K562 (cell line): ENCODE results near the gene RPL28. TPM values are rescaled to one million over a fixed set of nuclear protein-coding genes. Genes with fewer than 3 reads are reported as not detected.

Experiments used
- ATAC-seq: fragments of 200-7000 bp; cut with Tn5 transposase; 3 replicates; pipeline ENCODE4 v1.9.1; 2020; ENCODE audit warnings: moderate library complexity
- BruUV-seq: library from RNA; stranded (reverse); fragments of 400-500 nt; replicated peaks from 2 replicates; lab custom pipeline; 2021; lab: Mats Ljungman, UMichigan
- CTCF ChIA-PET: fragments of 300-600 bp; formaldehyde crosslinking; extraction: SDS; loops from one replicate; lab custom pipeline; 2021; ENCODE audit warnings: low intra/inter-chr PET ratio; lab: Yijun Ruan, JAX
- POLR2A ChIA-PET: fragments of 300-600, 350-650 bp; sonication (Branson Sonifier 250); formaldehyde crosslinking; extraction: SDS; loops from one replicate; lab custom pipeline; 2021; ENCODE audit warnings: antibody characterized with exemption, inconsistent platforms; lab: Yijun Ruan, JAX
- DNase-seq, 4 experiments: peaks; one replicate each; pipeline versions ENCODE4 v3.0.0 to v3.0.0-alpha.2; 2011 to 2018; ENCODE audit warnings: low spot score in 3 of 4, mixed read lengths in 3 of 4; ENCODE audit errors: extremely low read depth in 1 of 4
- FAIRE-seq: peaks from 2 replicates; lab custom pipeline; 2011; peaks lifted over from hg19 to GRCh38; lab: Jason Lieb, UNC
- H2AFZ ChIP-seq: 2 replicates; pipeline ENCODE4 v1.6.0; 2011; ENCODE audit warnings: low read depth, low read length, control low read depth, inconsistent platforms
- H3K27ac ChIP-seq: fragments of 200-600 bp; 3 replicates; pipeline ENCODE4 v1.8.0; 2011; ENCODE audit warnings: low read depth, mild to moderate bottlenecking, control low read depth, inconsistent platforms, low read length, moderate library complexity, mixed read lengths; ENCODE audit errors: extremely low read depth
- H3K27me3 ChIP-seq, 2 experiments: fragments of 300-600 bp in 1 of 2; 2 replicates in 1 of 2; 3 replicates in 1 of 2; pipeline versions ENCODE4 v1.6.0 to v1.8.0; 2011; ENCODE audit warnings: inconsistent platforms in 2 of 2, low read length in 2 of 2, mild to moderate bottlenecking in 1 of 2, mixed read lengths in 1 of 2, moderate library complexity in 1 of 2; ENCODE audit not compliant: control insufficient read depth in 2 of 2, insufficient read depth in 2 of 2
- H3K36me3 ChIP-seq: fragments of 300-600 bp; 3 replicates; pipeline ENCODE4 v1.8.0; 2011; ENCODE audit warnings: mild to moderate bottlenecking, low read length, inconsistent platforms; ENCODE audit not compliant: control insufficient read depth, insufficient read depth
- H3K4me1 ChIP-seq, 2 experiments: fragments of 200-600 bp in 1 of 2; replicated peaks in 1 of 2; 2 replicates in 1 of 2; 3 replicates in 1 of 2; pipeline versions ENCODE4 v1.5.1 to v1.8.0; 2011; ENCODE audit warnings: inconsistent platforms in 2 of 2, low read length in 2 of 2, mild to moderate bottlenecking in 1 of 2, mixed read lengths in 1 of 2, moderate library complexity in 1 of 2; ENCODE audit not compliant: control insufficient read depth in 2 of 2, insufficient read depth in 2 of 2
- H3K4me2 ChIP-seq: 2 replicates; pipeline ENCODE4 v1.6.1; 2011; ENCODE audit warnings: low read length, control low read depth, inconsistent platforms, mixed read lengths; ENCODE audit not compliant: insufficient read depth
- H3K4me3 ChIP-seq: fragments of 200-600 bp; sonication (generic), shearing (Covaris generic); 2 replicates; pipeline ENCODE4 v1.5.1; 2016; ENCODE audit warnings: control low read depth, inconsistent platforms
- H3K79me2 ChIP-seq: fragments of 200-600 bp; 3 replicates; pipeline ENCODE4 v1.8.0; 2011; ENCODE audit warnings: low read length, inconsistent platforms; ENCODE audit not compliant: control insufficient read depth, insufficient read depth
- H3K9ac ChIP-seq, 2 experiments: 2 replicates each; pipeline versions ENCODE4 v1.6.0 to v1.6.1; 2011; ENCODE audit warnings: low read depth in 2 of 2, low read length in 2 of 2, control low read depth in 1 of 2, inconsistent platforms in 1 of 2, mild to moderate bottlenecking in 1 of 2, mixed read lengths in 1 of 2; ENCODE audit not compliant: insufficient read depth in 1 of 2
- H3K9me1 ChIP-seq: one replicate; pipeline ENCODE4 v1.6.0; 2011; ENCODE audit warnings: inconsistent platforms, mild to moderate bottlenecking, low read length, moderate library complexity; ENCODE audit not compliant: control insufficient read depth, insufficient read depth
- H3K9me3 ChIP-seq: replicated peaks from 2 replicates; pipeline ENCODE4 v1.5.1; 2011; ENCODE audit warnings: low read depth, low read length, inconsistent platforms; ENCODE audit not compliant: control insufficient read depth, insufficient read depth
- H4K20me1 ChIP-seq: replicated peaks from 2 replicates; pipeline ENCODE4 v1.6.1; 2011; ENCODE audit warnings: low read length, inconsistent platforms, mixed read lengths; ENCODE audit not compliant: control insufficient read depth, insufficient read depth
- CEBPB ChIP-seq: fragments of 450-650 bp; IDR thresholded peaks from 2 replicates; pipeline ENCODE4 v1.6.1; 2016; ENCODE audit warnings: missing genetic modification characterization, missing compliant biosample characterization
- POLR2A ChIP-seq: fragments of 450-650 bp; conservative IDR thresholded peaks from 2 replicates; pipeline ENCODE4 v1.6.1; 2016
- ZNF121 ChIP-seq: sonication (generic); formaldehyde crosslinking; conservative IDR thresholded peaks from 2 replicates; pipeline ENCODE4 v1.8.0; 2022; ENCODE audit warnings: missing genetic modification reagents
- ZNF124 ChIP-seq: sonication (generic); formaldehyde crosslinking; IDR thresholded peaks from 2 replicates; pipeline ENCODE4 v1.8.1; 2022; ENCODE audit warnings: missing genetic modification reagents
- WGBS: fragments of 100-300 bp; shearing (Covaris generic); methylation state at CpG from one replicate; pipeline ENCODE4 v1.1.6; 2016; ENCODE audit warnings: low coverage, mixed read lengths; ENCODE audit not compliant: insufficient coverage; ENCODE audit errors: missing lambda C conversion rate; 5-methylcytosine and 5-hydroxymethylcytosine counted together
- in situ Hi-C: fragments of 300-500 bp; cut with MboI; formaldehyde crosslinking; loops from 4 replicates; pipeline ENCODE4 v1.15.0; 2018; ENCODE audit warnings: inconsistent platforms, mixed read lengths
- intact Hi-C: fragments of 100-400 bp; cut with micrococcal nuclease; formaldehyde crosslinking; loops from 2 replicates; pipeline ENCODE4 v1.14.2; 2022
- polyA plus RNA-seq, 8 experiments: library from polyadenylated mRNA; depleted of rRNA in 4 of 8; stranded (reverse) in 5 of 8; unstranded in 3 of 8; fragments of >200 nt; fragmentation: Nextera tagmentation in 2 of 8; fragmentation: Illumina TruSeq in 1 of 8; extraction: Ambion mirVana in 2 of 8; extraction: Trizol in 1 of 8; gene quantifications; 2 replicates each; pipeline versions ENCODE4 v1.2.1 to v1.2.3, GENCODE V29; 2011 to 2014; ENCODE audit warnings: inconsistent platforms in 1 of 8, missing spikeins in 1 of 8
- total RNA-seq, 7 experiments: library from RNA; depleted of rRNA in 6 of 7; stranded (reverse); fragments of >200 nt in 6 of 7; fragmentation: Illumina TruSeq in 2 of 7; extraction: Trizol in 2 of 7; gene quantifications; 2 replicates each; pipeline versions ENCODE4 v1.2.1 to v1.2.3, GENCODE V29; 2011 to 2021; ENCODE audit warnings: low replicate concordance in 1 of 7

The RPL28 gene
- total and polyA plus RNA-seq, 9 of the 15 experiments (the other 6 are each of a cell fraction or from before 2014, with no cell fraction given): 124 to 3,106 (median 622) TPM

DNA sequence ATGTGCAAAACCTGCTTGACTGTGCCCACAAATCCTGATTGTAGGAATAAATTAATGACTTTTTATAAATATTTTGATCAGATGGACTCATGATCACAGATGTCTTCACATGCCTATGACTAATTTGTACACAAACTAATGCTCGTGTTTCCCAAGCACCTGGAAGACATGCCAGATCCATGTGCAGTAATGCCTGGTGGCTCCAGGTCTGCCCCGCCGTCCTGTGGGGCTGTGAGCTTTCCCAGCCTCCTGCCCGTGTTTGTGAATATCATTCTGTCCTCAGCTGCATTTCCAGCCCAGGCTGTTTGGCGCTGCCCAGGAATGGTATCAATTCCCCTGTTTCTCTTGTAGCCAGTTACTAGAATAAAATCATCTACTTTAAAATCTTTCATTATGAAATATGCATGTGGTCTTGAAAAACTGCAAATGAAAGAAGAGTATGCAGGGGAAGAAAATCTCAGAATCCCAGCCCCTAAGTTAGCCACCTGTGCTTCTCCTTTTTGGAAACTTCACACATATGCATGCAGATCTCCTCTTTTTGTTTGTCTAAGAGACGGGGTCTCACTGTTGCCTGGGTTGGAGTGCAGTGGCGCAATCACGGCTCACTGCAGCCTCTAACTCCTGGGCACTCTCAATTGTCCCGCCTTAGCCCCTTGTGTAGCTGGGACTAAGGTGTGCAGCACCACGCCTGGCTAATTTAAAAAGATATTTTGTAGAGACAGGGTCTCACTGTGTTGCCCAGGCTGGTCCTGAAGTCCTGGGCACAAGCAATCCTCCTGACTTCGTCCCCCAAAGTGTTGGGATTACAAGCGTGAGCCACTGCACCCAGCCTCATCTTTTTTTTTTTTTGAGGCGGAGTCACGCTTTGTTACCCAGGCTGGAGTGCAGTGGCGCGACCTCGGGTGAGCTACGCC, 6.2 kb downstream of the RPL28 start:
- Histone ChIP-seq H3K4me1 (peaks cover 43 to 55% of the 10 kb centered on the region in 2 experiments), H3K4me3 (no peak overlapping the region), H4K20me1 (peaks cover 45% of the 10 kb centered on the region), H3K4me2 (no peak overlapping the region), H3K9me3 (no peaks in the 10 kb centered on the region), H3K27me3 (no peaks in the 10 kb centered on the region), H3K27ac (no peak overlapping the region), H2AFZ (no peak overlapping the region), H3K36me3 (peaks cover 45% of the 10 kb centered on the region), H3K9ac (no peak overlapping the region), H3K9me1 (peaks cover 19% of the 10 kb centered on the region), H3K79me2 (peaks cover 30% of the 10 kb centered on the region)
- no peak for DNase-seq
- WGBS: 54% methylated on average over 15 of the region's 18 CpGs
- intact Hi-C loops: no loop called here
- BruUV-seq: no TSS peak
- in situ Hi-C loops: no loop called here
- peak; percentile 50; the same call in 1 of the 2 replicates for TF ChIP-seq CEBPB
- TF ChIP-seq POLR2A: peak; percentile 43; the same call in 1 of the 2 replicates
- peak; percentile 82 for TF ChIP-seq ZNF121 (CRISPR knock-in tag)
- TF ChIP-seq ZNF124 (CRISPR knock-in tag): no peak
- POLR2A ChIA-PET: interaction anchor here (0.6 to 12.9 kb wide), 3 partner anchors 7 to 95 kb away, joined by 3 to 195 read pairs (median 97); partner anchors contain the start of gene UBE2S
- ATAC-seq: no peak
- CTCF ChIA-PET: no interaction called here
- FAIRE-seq: no peak
